Neural progenitor cell (in vitro differentiated cells): ENCODE data around the gene TMEM238.

Experiments used
- EZH2 ChIP-seq: fragments of 200-600 bp; sonication (generic); IDR thresholded peaks from 2 replicates; pipeline ENCODE4 v1.6.1; 2017; ENCODE audit warnings: antibody characterized with exemption, mild to moderate bottlenecking, moderate library complexity
- EZH2phosphoT487 ChIP-seq: fragments of 200-600 bp; sonication (generic); IDR thresholded peaks from 2 replicates; pipeline ENCODE4 v1.6.1; 2017; ENCODE audit warnings: antibody characterized with exemption
- TF ChIP-seq, protein P1 (sequence below): fragments of 200-600 bp; sonication (generic); IDR thresholded peaks from 2 replicates; pipeline ENCODE4 v1.5.1; 2017; ENCODE audit warnings: antibody characterized with exemption, mild to moderate bottlenecking

DNA sequence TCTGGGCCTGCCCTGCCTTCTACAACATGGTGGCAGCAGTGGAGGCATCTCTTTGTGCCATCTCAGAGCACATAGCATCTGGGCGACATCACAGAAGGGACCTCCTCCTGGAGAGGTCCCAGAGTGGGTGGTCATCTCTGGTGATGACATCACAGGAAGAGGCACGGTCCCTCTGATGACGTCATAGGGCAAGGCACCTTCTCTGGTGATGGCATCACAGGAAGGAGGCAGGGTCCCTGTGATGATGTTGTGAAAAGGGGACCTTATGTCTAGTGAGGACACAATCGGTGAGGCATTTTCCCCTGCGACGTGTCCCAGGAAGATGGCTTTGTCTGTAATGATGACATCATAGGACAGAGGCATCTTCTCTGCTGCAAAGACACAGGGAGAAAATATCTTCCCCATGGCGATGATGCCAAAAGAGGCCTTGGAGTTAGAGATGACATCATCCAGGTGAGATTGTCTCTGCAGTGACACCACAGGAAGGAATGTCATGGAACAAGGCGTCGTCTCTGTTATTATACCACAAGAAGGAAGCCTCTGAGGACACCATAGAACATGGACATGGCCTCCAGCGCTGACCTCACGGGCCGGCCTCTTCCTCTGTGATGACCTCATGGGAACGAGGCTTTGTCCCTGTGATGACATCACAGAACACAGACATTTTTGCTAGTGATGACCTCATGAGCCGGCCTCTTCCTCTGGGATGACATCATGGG lies 48.3 kb upstream of the TMEM238 start:
- TF ChIP-seq EZH2 (no peak), EZH2phosphoT487 (no peak)
- TF ChIP-seq, protein P1, sequence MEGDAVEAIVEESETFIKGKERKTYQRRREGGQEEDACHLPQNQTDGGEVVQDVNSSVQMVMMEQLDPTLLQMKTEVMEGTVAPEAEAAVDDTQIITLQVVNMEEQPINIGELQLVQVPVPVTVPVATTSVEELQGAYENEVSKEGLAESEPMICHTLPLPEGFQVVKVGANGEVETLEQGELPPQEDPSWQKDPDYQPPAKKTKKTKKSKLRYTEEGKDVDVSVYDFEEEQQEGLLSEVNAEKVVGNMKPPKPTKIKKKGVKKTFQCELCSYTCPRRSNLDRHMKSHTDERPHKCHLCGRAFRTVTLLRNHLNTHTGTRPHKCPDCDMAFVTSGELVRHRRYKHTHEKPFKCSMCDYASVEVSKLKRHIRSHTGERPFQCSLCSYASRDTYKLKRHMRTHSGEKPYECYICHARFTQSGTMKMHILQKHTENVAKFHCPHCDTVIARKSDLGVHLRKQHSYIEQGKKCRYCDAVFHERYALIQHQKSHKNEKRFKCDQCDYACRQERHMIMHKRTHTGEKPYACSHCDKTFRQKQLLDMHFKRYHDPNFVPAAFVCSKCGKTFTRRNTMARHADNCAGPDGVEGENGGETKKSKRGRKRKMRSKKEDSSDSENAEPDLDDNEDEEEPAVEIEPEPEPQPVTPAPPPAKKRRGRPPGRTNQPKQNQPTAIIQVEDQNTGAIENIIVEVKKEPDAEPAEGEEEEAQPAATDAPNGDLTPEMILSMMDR = no peak
